Fibroblast of villous mesenchyme (primary cell): ENCODE data around the gene FGF5. TPM values are rescaled to one million over a fixed set of nuclear protein-coding genes. Genes with fewer than 3 reads are reported as not detected.

Experiments used
- DNase-seq: peaks from one replicate; pipeline ENCODE4 v3.0.0-alpha.2; 2010; ENCODE audit warnings: low read depth
- H3K4me3 ChIP-seq: 2 replicates; pipeline ENCODE4 v1.5.1; 2011; ENCODE audit warnings: low read depth, mild to moderate bottlenecking, low read length
- CTCF ChIP-seq: IDR thresholded peaks from 2 replicates; pipeline ENCODE4 v1.5.1; 2012; ENCODE audit warnings: low read depth, mild to moderate bottlenecking, low read length; ENCODE audit not compliant: insufficient read depth
- total RNA-seq: library from RNA; depleted of rRNA; stranded (reverse); fragments of >200 nt; gene quantifications from 2 replicates; pipeline ENCODE4 v1.2.3, GENCODE V29; 2012

Gene FGF5
- total RNA-seq, 1 donor: 5.2 TPM

- H3K4me3 ChIP-seq: no peak overlapping the region
- DNase-seq: no peak
- TF ChIP-seq CTCF: no peak
Measured at GRCh38 chr4:80324171-80324570, 57.7 kb downstream of the FGF5 start.

- no peak for DNase-seq
- no peak overlapping the region for H3K4me3 ChIP-seq
- no peak for TF ChIP-seq CTCF
Measured at GRCh38 chr4:80331693-80332092, 65.2 kb downstream of the FGF5 start.

GRCh38 chr4:80333121-80333520 is 66.7 kb downstream of the FGF5 start:
- no peak for DNase-seq
- H3K4me3 ChIP-seq: no peak overlapping the region
- TF ChIP-seq CTCF: no peak

- no peak for TF ChIP-seq CTCF
- no peak for DNase-seq
- H3K4me3 ChIP-seq: no peak overlapping the region
Measured at GRCh38 chr4:80334568-80334967, 68.1 kb downstream of the FGF5 start.

GRCh38 chr4:80335226-80335553 is 68.7 kb downstream of the FGF5 start:
- DNase-seq: no peak
- TF ChIP-seq CTCF: no peak
- H3K4me3 ChIP-seq: peak overlapping the region; percentile 62

GRCh38 chr4:80335554-80336358 is 69.3 kb downstream of the FGF5 start, which contains the start of gene CFAP299:
Gene CFAP299, plus strand, starts transcription at chr4:80335730.
- H3K4me3 ChIP-seq: peak within 1 kb of the TSS; percentile 62
- DNase-seq: peak; percentile 73
- peak; percentile 49 for TF ChIP-seq CTCF

- TF ChIP-seq CTCF: peak; percentile 21
- no peak for DNase-seq
- H3K4me3 ChIP-seq: no peak overlapping the region
Measured at GRCh38 chr4:80336582-80336981, 70.1 kb downstream of the FGF5 start.
